ENCODE results near the gene OR52J3. TPM values are rescaled to one million over a fixed set of nuclear protein-coding genes. Genes with fewer than 3 reads are reported as not detected.

Gene OR52J3
- total RNA-seq, 1 experiment from 2014 or later: not detected

DNA sequence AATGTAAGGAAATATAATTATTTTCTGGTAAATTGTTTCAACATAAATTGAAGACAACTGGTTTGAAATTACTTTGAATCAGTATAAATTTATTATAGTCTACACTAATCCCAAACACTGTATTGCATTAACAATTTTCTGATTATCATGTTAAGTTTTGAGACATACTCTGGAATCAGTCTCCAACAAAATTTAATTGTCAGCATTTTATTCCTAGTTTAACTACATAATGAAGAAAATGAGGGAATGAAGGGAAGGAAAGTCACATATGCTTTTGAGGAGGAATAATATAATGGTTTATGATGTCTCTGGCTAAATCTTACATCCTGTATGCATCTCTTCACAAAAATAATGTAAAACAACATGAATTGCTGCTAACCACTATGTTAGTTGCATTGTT, 37.3 kb downstream of the OR52J3 start:
- no TSS peak for BruUV-seq (replicated peaks)
- POLR2A ChIA-PET (ENCODE audit: low non-redundant PET): no interaction called here
- TF ChIP-seq, protein P1, sequence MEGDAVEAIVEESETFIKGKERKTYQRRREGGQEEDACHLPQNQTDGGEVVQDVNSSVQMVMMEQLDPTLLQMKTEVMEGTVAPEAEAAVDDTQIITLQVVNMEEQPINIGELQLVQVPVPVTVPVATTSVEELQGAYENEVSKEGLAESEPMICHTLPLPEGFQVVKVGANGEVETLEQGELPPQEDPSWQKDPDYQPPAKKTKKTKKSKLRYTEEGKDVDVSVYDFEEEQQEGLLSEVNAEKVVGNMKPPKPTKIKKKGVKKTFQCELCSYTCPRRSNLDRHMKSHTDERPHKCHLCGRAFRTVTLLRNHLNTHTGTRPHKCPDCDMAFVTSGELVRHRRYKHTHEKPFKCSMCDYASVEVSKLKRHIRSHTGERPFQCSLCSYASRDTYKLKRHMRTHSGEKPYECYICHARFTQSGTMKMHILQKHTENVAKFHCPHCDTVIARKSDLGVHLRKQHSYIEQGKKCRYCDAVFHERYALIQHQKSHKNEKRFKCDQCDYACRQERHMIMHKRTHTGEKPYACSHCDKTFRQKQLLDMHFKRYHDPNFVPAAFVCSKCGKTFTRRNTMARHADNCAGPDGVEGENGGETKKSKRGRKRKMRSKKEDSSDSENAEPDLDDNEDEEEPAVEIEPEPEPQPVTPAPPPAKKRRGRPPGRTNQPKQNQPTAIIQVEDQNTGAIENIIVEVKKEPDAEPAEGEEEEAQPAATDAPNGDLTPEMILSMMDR (conservative IDR thresholded peaks at IDR 0.05; ENCODE audit: low read depth, low read length): no peak
- TF ChIP-seq EZH2 (IDR thresholded peaks at IDR 0.05; ENCODE audit: borderline replicate concordance, low read depth, low read length, poor library complexity, severe bottlenecking): no peak
- no peak for DNase-seq (ENCODE audit: low spot score)
- CTCF ChIA-PET: no interaction called here
- Histone ChIP-seq H3K36me3 (ENCODE audit: insufficient read depth, low read length, poor library complexity, severe bottlenecking) (no peaks in the 10 kb centered on the region), H3K9me3 (ENCODE audit: low read depth, low read length, poor library complexity, severe bottlenecking) (no peaks in the 10 kb centered on the region), H3K4me1 (ENCODE audit: insufficient read depth, low read length, poor library complexity, severe bottlenecking) (no peaks in the 10 kb centered on the region), H3K27ac (ENCODE audit: low read depth, low read length, poor library complexity, severe bottlenecking) (no peak overlapping the region), H3K27me3 (replicated peaks; ENCODE audit: insufficient read depth, low read depth, low read length, poor library complexity) (no peaks in the 10 kb centered on the region), H3K4me3 (ENCODE audit: low read depth, low read length, poor library complexity, severe bottlenecking) (no peak overlapping the region)
- intact Hi-C loops (cut with micrococcal nuclease; ENCODE audit: unreplicated experiment): no loop called here

DNA sequence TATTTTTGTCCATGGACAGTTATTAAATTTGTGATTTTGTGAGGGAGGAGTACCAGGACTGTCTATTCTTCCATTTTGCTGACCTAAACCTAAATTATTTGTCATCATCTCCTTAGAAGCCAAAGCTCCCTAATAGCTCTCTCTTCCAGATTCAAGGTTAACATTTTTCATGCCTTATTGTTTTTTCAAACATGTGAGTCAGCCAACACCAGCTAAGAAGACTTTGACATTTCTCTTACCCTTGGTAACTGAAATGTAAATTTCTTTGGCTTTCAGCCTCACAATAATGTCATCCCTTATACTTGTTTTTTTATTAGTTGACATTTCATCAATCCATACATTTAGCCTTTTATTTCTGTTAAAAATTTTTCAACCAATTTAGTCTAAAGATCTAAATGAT, 42.2 kb downstream of the OR52J3 start:
- Histone ChIP-seq H3K4me3 (ENCODE audit: low read depth, low read length, poor library complexity, severe bottlenecking) (no peak overlapping the region), H3K4me1 (ENCODE audit: insufficient read depth, low read length, poor library complexity, severe bottlenecking) (no peaks in the 10 kb centered on the region), H3K27me3 (replicated peaks; ENCODE audit: insufficient read depth, low read depth, low read length, poor library complexity) (no peaks in the 10 kb centered on the region), H3K9me3 (ENCODE audit: low read depth, low read length, poor library complexity, severe bottlenecking) (no peaks in the 10 kb centered on the region), H3K27ac (ENCODE audit: low read depth, low read length, poor library complexity, severe bottlenecking) (no peak overlapping the region), H3K36me3 (ENCODE audit: insufficient read depth, low read length, poor library complexity, severe bottlenecking) (no peaks in the 10 kb centered on the region)
- TF ChIP-seq, protein P1 (conservative IDR thresholded peaks at IDR 0.05; ENCODE audit: low read depth, low read length): no peak
- TF ChIP-seq EZH2 (IDR thresholded peaks at IDR 0.05; ENCODE audit: borderline replicate concordance, low read depth, low read length, poor library complexity, severe bottlenecking): no peak
- intact Hi-C loops (cut with micrococcal nuclease; ENCODE audit: unreplicated experiment): no loop called here
- no peak for DNase-seq (ENCODE audit: low spot score)
- POLR2A ChIA-PET (ENCODE audit: low non-redundant PET): no interaction called here
- CTCF ChIA-PET: no interaction called here
- no TSS peak for BruUV-seq (replicated peaks)

GRCh38 chr11:5090668-5091067, 44.3 kb downstream of the OR52J3 start:
- Histone ChIP-seq H3K4me3 (ENCODE audit: low read depth, low read length, poor library complexity, severe bottlenecking) (no peak overlapping the region), H3K36me3 (ENCODE audit: insufficient read depth, low read length, poor library complexity, severe bottlenecking) (no peaks in the 10 kb centered on the region), H3K27me3 (replicated peaks; ENCODE audit: insufficient read depth, low read depth, low read length, poor library complexity) (no peaks in the 10 kb centered on the region), H3K9me3 (ENCODE audit: low read depth, low read length, poor library complexity, severe bottlenecking) (no peaks in the 10 kb centered on the region), H3K4me1 (ENCODE audit: insufficient read depth, low read length, poor library complexity, severe bottlenecking) (no peaks in the 10 kb centered on the region), H3K27ac (ENCODE audit: low read depth, low read length, poor library complexity, severe bottlenecking) (no peak overlapping the region)
- no peak for TF ChIP-seq EZH2 (IDR thresholded peaks at IDR 0.05; ENCODE audit: borderline replicate concordance, low read depth, low read length, poor library complexity, severe bottlenecking)
- TF ChIP-seq, protein P1 (conservative IDR thresholded peaks at IDR 0.05; ENCODE audit: low read depth, low read length): no peak
- intact Hi-C loops (cut with micrococcal nuclease; ENCODE audit: unreplicated experiment): no loop called here
- ChIA-PET POLR2A (ENCODE audit: low non-redundant PET) (no interaction called here), CTCF (no interaction called here)
- BruUV-seq (replicated peaks): no TSS peak
- DNase-seq (ENCODE audit: low spot score): no peak
